Measurements from ENCODE around the gene HCFC1R1.
"Not testable (repeated sequence)": the region's sequence is repeated elsewhere in the genome, so short reads cannot be mapped to it uniquely, and the experiment has no call there.

Gene HCFC1R1

GRCh38 chr16:3054965-3055733 is 31.4 kb upstream of the HCFC1R1 start:
- Histone ChIP-seq H3K79me2 (ENCODE audit: insufficient read depth, low read length) (peaks cover 18% of the 10 kb centered on the region; the same call in 1 of the 2 replicates), H2AFZ (ENCODE audit: low read length) (no peak overlapping the region), H3K4me2 (ENCODE audit: low read depth, low read length, poor library complexity, severe bottlenecking) (no peak overlapping the region), H3K36me3 (ENCODE audit: insufficient read depth, low read length) (no peaks in the 10 kb centered on the region), H3K9me3 (ENCODE audit: insufficient read depth, low read depth, low read length) (no peaks in the 10 kb centered on the region), H3K4me3 (ENCODE audit: low read length, poor library complexity, severe bottlenecking) (no peak overlapping the region), H3K9me2 (replicated peaks; ENCODE audit: low read depth, low read length) (no peaks in the 10 kb centered on the region), H3K4me1 (ENCODE audit: insufficient read depth, low read length, poor library complexity, severe bottlenecking) (peaks cover 10% of the 10 kb centered on the region), H4K20me1 (ENCODE audit: insufficient read depth, low read length, poor library complexity, severe bottlenecking) (peaks cover 8% of the 10 kb centered on the region), H3K27me3 (ENCODE audit: insufficient read depth, low read length, poor library complexity, severe bottlenecking) (no peaks in the 10 kb centered on the region), H3F3A (ENCODE audit: low read depth) (no peaks in the 10 kb centered on the region), H3K9ac (ENCODE audit: low read depth, low read length, poor library complexity, severe bottlenecking) (no peak overlapping the region)
- TF ChIP-seq, protein P1, sequence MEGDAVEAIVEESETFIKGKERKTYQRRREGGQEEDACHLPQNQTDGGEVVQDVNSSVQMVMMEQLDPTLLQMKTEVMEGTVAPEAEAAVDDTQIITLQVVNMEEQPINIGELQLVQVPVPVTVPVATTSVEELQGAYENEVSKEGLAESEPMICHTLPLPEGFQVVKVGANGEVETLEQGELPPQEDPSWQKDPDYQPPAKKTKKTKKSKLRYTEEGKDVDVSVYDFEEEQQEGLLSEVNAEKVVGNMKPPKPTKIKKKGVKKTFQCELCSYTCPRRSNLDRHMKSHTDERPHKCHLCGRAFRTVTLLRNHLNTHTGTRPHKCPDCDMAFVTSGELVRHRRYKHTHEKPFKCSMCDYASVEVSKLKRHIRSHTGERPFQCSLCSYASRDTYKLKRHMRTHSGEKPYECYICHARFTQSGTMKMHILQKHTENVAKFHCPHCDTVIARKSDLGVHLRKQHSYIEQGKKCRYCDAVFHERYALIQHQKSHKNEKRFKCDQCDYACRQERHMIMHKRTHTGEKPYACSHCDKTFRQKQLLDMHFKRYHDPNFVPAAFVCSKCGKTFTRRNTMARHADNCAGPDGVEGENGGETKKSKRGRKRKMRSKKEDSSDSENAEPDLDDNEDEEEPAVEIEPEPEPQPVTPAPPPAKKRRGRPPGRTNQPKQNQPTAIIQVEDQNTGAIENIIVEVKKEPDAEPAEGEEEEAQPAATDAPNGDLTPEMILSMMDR (conservative IDR thresholded peaks at IDR 0.05; ENCODE audit: low read length), result no peak
- TF ChIP-seq EZH2phosphoT487 (IDR thresholded peaks at IDR 0.05; ENCODE audit: borderline replicate concordance), result no peak

GRCh38 chr16:3053330-3053710 is 29.6 kb upstream of the HCFC1R1 start:
- peaks cover 12% of the 10 kb centered on the region; the same call in 1 of the 2 replicates for H3K79me2 ChIP-seq (ENCODE audit: insufficient read depth, low read length)
- H3K4me3 ChIP-seq (ENCODE audit: low read length, poor library complexity, severe bottlenecking); H3K27me3 ChIP-seq (ENCODE audit: insufficient read depth, low read length, poor library complexity, severe bottlenecking); H3K36me3 ChIP-seq (ENCODE audit: insufficient read depth, low read length); H3F3A ChIP-seq (ENCODE audit: low read depth); H3K4me1 ChIP-seq (ENCODE audit: insufficient read depth, low read length, poor library complexity, severe bottlenecking); H3K4me2 ChIP-seq (ENCODE audit: low read depth, low read length, poor library complexity, severe bottlenecking); H4K20me1 ChIP-seq (ENCODE audit: insufficient read depth, low read length, poor library complexity, severe bottlenecking); H3K9me2 ChIP-seq (replicated peaks; ENCODE audit: low read depth, low read length); H2AFZ ChIP-seq (ENCODE audit: low read length); H3K9me3 ChIP-seq (ENCODE audit: insufficient read depth, low read depth, low read length); H3K9ac ChIP-seq (ENCODE audit: low read depth, low read length, poor library complexity, severe bottlenecking): not testable (repeated sequence)

- not testable (repeated sequence) for H3K9me3 ChIP-seq (ENCODE audit: insufficient read depth, low read depth, low read length); H3K27me3 ChIP-seq (ENCODE audit: insufficient read depth, low read length, poor library complexity, severe bottlenecking); H3K9me2 ChIP-seq (replicated peaks; ENCODE audit: low read depth, low read length); H3K9ac ChIP-seq (ENCODE audit: low read depth, low read length, poor library complexity, severe bottlenecking); H3K4me1 ChIP-seq (ENCODE audit: insufficient read depth, low read length, poor library complexity, severe bottlenecking); H3K36me3 ChIP-seq (ENCODE audit: insufficient read depth, low read length); H4K20me1 ChIP-seq (ENCODE audit: insufficient read depth, low read length, poor library complexity, severe bottlenecking); H3K4me3 ChIP-seq (ENCODE audit: low read length, poor library complexity, severe bottlenecking); H2AFZ ChIP-seq (ENCODE audit: low read length); H3K4me2 ChIP-seq (ENCODE audit: low read depth, low read length, poor library complexity, severe bottlenecking); H3F3A ChIP-seq (ENCODE audit: low read depth); H3K79me2 ChIP-seq (ENCODE audit: insufficient read depth, low read length)
Observed at GRCh38 chr16:3052571-3053329, 29.0 kb upstream of the HCFC1R1 start.

- Histone ChIP-seq H3K4me2 (ENCODE audit: low read depth, low read length, poor library complexity, severe bottlenecking) (no peak overlapping the region), H3K9me2 (replicated peaks; ENCODE audit: low read depth, low read length) (no peaks in the 10 kb centered on the region), H3K27me3 (ENCODE audit: insufficient read depth, low read length, poor library complexity, severe bottlenecking) (no peaks in the 10 kb centered on the region), H3K4me1 (ENCODE audit: insufficient read depth, low read length, poor library complexity, severe bottlenecking) (no peaks in the 10 kb centered on the region), H3K9me3 (ENCODE audit: insufficient read depth, low read depth, low read length) (no peaks in the 10 kb centered on the region), H4K20me1 (ENCODE audit: insufficient read depth, low read length, poor library complexity, severe bottlenecking) (no peaks in the 10 kb centered on the region), H3K79me2 (ENCODE audit: insufficient read depth, low read length) (no peaks in the 10 kb centered on the region), H3K9ac (ENCODE audit: low read depth, low read length, poor library complexity, severe bottlenecking) (no peak overlapping the region), H3K4me3 (ENCODE audit: low read length, poor library complexity, severe bottlenecking) (no peak overlapping the region), H3K36me3 (ENCODE audit: insufficient read depth, low read length) (no peaks in the 10 kb centered on the region), H2AFZ (ENCODE audit: low read length) (no peak overlapping the region), H3F3A (ENCODE audit: low read depth) (no peaks in the 10 kb centered on the region)
- TF ChIP-seq, protein P1 (conservative IDR thresholded peaks at IDR 0.05; ENCODE audit: low read length), result no peak
- TF ChIP-seq EZH2phosphoT487 (IDR thresholded peaks at IDR 0.05; ENCODE audit: borderline replicate concordance), result no peak
Observed at GRCh38 chr16:3051494-3051893, 27.8 kb upstream of the HCFC1R1 start.

Measured in Loucy (cell line).